ENCODE data around the gene AIRE. TPM values are rescaled to one million over a fixed set of nuclear protein-coding genes. Genes with fewer than 3 reads are reported as not detected.
A peak's percentile ranks its signal among the peaks of the same experiment; 100 is the strongest.

AIRE gene
- total and polyA plus RNA-seq, 2 of the 13 experiments (the other 11 are each of a cell fraction or from before 2014, with no cell fraction given): not detected

DNA sequence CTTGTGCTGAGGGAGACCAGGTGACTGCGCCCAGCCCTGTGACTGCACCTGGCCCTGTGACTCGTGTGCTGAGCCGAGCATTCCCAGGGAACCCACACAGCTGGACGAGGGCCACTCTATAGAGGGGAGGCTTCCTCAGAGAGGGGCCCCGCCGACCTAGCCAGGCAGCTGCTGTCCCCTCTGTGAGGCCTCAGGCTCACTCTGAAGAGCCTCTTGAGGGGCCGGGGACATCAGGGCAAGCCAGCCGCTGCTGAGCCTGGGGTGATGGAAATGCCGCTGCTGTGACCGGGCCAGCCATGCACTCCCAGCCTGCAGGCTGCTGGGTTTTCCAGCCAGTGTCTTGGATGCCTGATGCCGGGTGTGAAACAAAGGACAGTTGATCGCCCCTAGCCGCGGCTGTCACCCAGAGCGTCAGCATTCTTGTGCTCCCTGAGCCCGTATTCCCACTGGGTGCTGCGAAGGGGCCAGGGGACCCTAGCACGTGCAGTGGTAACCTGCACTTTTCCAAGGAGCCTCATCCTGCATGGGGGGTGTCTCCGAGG, 31.6 kb downstream of the AIRE start:
- intact Hi-C loops (cut with micrococcal nuclease; ENCODE audit: unreplicated experiment) (no loop called here), in situ Hi-C loops (cut with HindIII; ENCODE audit: extremely low pct_ligation_motif_present, low pct_unique_long_range_greater_than_20kb) (no loop called here)
- Histone ChIP-seq H3K4me3 (replicated peaks in 1 of 3; ENCODE audit: insufficient read depth in 1 of 3, low read depth in 2 of 3, low read length in 3 of 3) (no peak overlapping the region), H4K20me1 (ENCODE audit: insufficient read depth, low read length) (no peaks in the 10 kb centered on the region), H3K9me3 (ENCODE audit: low read length) (no peaks in the 10 kb centered on the region), H3K4me1 (ENCODE audit: insufficient read depth, low read length) (no peaks in the 10 kb centered on the region), H3K27me3 (ENCODE audit: control insufficient read depth in 1 of 2, insufficient read depth in 2 of 2, low read length in 2 of 2) (no peaks in the 10 kb centered on the region), H3K9ac (ENCODE audit: insufficient read depth, low read depth, low read length) (no peak overlapping the region), H3K4me2 (ENCODE audit: low read depth, low read length) (no peak overlapping the region), H3K36me3 (replicated peaks in 1 of 2; ENCODE audit: control insufficient read depth in 1 of 2, insufficient read depth in 2 of 2, low read length in 2 of 2) (peaks cover 30 to 48% of the 10 kb centered on the region in 2 experiments; a peak in 4 of 5 replicates), H3K79me2 (ENCODE audit: insufficient read depth, low read length) (no peaks in the 10 kb centered on the region), H2AFZ (ENCODE audit: low read length) (no peak overlapping the region), H3K27ac (ENCODE audit: extremely low read length, insufficient read depth, low read length) (no peak overlapping the region)
- FAIRE-seq (no peak), DNase-seq (ENCODE audit: low spot score) (no peak), ATAC-seq (no peak)
- POLR2A ChIA-PET: no interaction called here
- no TSS peak for BruUV-seq (replicated peaks)
- 98% methylated on average over 10 of the region's 19 CpGs for WGBS (ENCODE audit: low lambda C conversion rate)
- CTCF ChIA-PET (ENCODE audit: low intra/inter-chr PET ratio, low total read pairs): no interaction called here
- TF ChIP-seq, protein P1, sequence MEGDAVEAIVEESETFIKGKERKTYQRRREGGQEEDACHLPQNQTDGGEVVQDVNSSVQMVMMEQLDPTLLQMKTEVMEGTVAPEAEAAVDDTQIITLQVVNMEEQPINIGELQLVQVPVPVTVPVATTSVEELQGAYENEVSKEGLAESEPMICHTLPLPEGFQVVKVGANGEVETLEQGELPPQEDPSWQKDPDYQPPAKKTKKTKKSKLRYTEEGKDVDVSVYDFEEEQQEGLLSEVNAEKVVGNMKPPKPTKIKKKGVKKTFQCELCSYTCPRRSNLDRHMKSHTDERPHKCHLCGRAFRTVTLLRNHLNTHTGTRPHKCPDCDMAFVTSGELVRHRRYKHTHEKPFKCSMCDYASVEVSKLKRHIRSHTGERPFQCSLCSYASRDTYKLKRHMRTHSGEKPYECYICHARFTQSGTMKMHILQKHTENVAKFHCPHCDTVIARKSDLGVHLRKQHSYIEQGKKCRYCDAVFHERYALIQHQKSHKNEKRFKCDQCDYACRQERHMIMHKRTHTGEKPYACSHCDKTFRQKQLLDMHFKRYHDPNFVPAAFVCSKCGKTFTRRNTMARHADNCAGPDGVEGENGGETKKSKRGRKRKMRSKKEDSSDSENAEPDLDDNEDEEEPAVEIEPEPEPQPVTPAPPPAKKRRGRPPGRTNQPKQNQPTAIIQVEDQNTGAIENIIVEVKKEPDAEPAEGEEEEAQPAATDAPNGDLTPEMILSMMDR (CRISPR knock-in tag; IDR thresholded peaks at IDR 0.05): no peak

DNA sequence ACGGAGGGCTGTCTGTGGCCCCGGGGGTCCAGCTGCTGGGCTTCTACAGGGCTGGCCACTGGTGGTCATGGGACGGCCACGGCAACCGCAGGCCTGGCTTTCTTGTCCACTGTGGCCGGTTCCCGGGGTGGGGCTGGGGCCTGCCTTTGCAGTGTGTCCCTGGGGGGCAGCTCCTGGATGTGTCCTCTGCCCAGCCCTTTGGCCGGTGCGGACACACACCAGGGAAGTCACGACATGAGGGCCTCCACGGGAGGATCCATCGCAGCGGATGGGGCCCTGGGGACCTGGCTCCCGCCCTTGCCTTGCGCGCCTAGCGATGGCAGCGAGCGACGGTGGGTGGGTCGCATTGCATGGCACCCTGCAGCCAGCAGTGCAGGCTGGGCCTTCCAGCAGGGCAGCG, 32.2 kb downstream of the AIRE start:
- peaks cover 28 to 48% of the 10 kb centered on the region in 2 experiments; a peak in 4 of 5 replicates for H3K36me3 ChIP-seq (replicated peaks in 1 of 2; ENCODE audit: control insufficient read depth in 1 of 2, insufficient read depth in 2 of 2, low read length in 2 of 2)
- H3K9ac ChIP-seq (ENCODE audit: insufficient read depth, low read depth, low read length): no peak overlapping the region
- H3K4me1 ChIP-seq (ENCODE audit: insufficient read depth, low read length): no peaks in the 10 kb centered on the region
- TF ChIP-seq RBFOX2 (IDR thresholded peaks at IDR 0.05; ENCODE audit: low read depth, low read length) (0 out of 2 replicates have a peak, but pooled peaks have one; percentile 9), ZBTB43 (CRISPR knock-in tag; conservative IDR thresholded peaks at IDR 0.05) (no peak)
- no peaks in the 10 kb centered on the region for H3K9me3 ChIP-seq (ENCODE audit: low read length)
- WGBS (ENCODE audit: low lambda C conversion rate): no CpG with 5 or more reads among the region's 22 CpGs
- H2AFZ ChIP-seq (ENCODE audit: low read length): no peak overlapping the region
- DNase-seq (ENCODE audit: low spot score) (no peak), ATAC-seq (no peak), FAIRE-seq (no peak)
- intact Hi-C loops (cut with micrococcal nuclease; ENCODE audit: unreplicated experiment): no loop called here
- no peak overlapping the region for H3K4me2 ChIP-seq (ENCODE audit: low read depth, low read length)
- in situ Hi-C loops (cut with HindIII; ENCODE audit: extremely low pct_ligation_motif_present, low pct_unique_long_range_greater_than_20kb): no loop called here
- POLR2A ChIA-PET: no interaction called here
- no peak overlapping the region for H3K27ac ChIP-seq (ENCODE audit: extremely low read length, insufficient read depth, low read length)
- no TSS peak for BruUV-seq (replicated peaks)
- CTCF ChIA-PET (ENCODE audit: low intra/inter-chr PET ratio, low total read pairs): no interaction called here
- no peaks in the 10 kb centered on the region for H3K79me2 ChIP-seq (ENCODE audit: insufficient read depth, low read length)
- H3K4me3 ChIP-seq (replicated peaks in 1 of 3; ENCODE audit: insufficient read depth in 1 of 3, low read depth in 2 of 3, low read length in 3 of 3): no peak overlapping the region
- H3K27me3 ChIP-seq (ENCODE audit: control insufficient read depth in 1 of 2, insufficient read depth in 2 of 2, low read length in 2 of 2): no peaks in the 10 kb centered on the region
- H4K20me1 ChIP-seq (ENCODE audit: insufficient read depth, low read length): no peaks in the 10 kb centered on the region

Data from HepG2 (cell line).